ENCODE data around the gene KIF16B.

Gene KIF16B

DNA sequence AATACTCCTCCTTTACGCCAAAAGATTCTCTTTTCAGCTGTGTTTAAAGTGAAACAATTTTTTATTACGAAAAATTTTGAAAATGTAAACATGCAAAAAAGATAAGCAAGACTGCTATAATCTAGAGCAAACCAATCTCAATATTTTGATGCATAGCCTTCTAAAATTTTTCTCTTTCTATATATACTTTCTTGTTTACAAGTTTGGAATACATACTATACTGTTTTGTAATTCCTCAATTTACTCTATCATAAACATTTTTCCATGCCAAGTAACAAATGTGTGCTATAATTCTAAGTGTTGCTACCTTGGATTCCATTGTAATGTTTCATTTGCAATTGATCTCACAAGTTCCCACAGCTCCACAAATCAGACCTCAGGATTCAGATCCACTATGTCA lies 43.1 kb upstream of the KIF16B start:
- H3K4me3 ChIP-seq (ENCODE audit: low read depth, low read length) = no peak overlapping the region
- TF ChIP-seq, protein P1, sequence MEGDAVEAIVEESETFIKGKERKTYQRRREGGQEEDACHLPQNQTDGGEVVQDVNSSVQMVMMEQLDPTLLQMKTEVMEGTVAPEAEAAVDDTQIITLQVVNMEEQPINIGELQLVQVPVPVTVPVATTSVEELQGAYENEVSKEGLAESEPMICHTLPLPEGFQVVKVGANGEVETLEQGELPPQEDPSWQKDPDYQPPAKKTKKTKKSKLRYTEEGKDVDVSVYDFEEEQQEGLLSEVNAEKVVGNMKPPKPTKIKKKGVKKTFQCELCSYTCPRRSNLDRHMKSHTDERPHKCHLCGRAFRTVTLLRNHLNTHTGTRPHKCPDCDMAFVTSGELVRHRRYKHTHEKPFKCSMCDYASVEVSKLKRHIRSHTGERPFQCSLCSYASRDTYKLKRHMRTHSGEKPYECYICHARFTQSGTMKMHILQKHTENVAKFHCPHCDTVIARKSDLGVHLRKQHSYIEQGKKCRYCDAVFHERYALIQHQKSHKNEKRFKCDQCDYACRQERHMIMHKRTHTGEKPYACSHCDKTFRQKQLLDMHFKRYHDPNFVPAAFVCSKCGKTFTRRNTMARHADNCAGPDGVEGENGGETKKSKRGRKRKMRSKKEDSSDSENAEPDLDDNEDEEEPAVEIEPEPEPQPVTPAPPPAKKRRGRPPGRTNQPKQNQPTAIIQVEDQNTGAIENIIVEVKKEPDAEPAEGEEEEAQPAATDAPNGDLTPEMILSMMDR (IDR thresholded peaks at IDR 0.05; ENCODE audit: insufficient read depth, low read depth, low read length, missing control alignments) = no peak
- DNase-seq (ENCODE audit: low read depth) = no peak

DNA sequence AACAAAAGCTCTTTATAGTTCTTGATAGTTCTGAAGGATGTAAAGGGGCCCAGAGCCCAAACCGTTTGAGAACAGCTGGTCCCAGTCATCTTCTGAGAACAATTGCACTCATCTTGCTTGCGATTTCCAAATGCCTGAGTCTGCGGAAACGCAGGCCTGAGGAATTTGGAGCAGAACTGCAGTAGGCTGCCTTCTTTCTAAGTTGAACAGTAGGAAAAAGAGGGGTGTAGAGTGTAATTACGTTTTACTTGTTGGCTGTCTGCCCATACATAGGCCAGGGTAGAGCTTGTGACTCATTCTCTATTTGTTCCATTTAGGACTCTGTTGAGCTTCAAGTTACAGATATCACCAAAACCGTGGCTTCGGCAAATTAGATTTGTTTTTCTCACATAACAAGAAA lies 42.0 kb upstream of the KIF16B start:
- TF ChIP-seq, protein P1 (IDR thresholded peaks at IDR 0.05; ENCODE audit: insufficient read depth, low read depth, low read length, missing control alignments) = no peak
- no peak for DNase-seq (ENCODE audit: low read depth)
- no peak overlapping the region for H3K4me3 ChIP-seq (ENCODE audit: low read depth, low read length)

DNA sequence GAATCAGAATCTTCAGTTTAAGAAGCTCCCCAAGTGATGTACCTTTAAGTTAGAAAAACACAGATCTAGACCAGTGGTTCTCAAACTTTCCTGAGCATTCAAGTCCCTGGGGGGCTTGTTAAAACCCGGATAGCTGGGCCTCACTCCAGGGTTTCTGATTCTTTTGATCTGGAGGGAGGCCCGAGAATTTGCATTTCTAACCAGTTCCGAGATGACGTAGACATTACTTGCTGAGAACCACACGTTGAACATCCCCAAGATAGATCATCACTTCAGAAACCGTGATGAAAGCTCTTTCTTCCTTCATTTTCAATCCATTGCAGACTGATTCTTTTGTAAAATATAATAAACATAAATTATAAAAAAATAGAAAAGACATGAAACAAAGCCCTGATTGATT lies 40.7 kb upstream of the KIF16B start:
- no peak overlapping the region for H3K4me3 ChIP-seq (ENCODE audit: low read depth, low read length)
- peak; percentile 6 for DNase-seq (ENCODE audit: low read depth)
- TF ChIP-seq, protein P1 (IDR thresholded peaks at IDR 0.05; ENCODE audit: insufficient read depth, low read depth, low read length, missing control alignments) = no peak

DNA sequence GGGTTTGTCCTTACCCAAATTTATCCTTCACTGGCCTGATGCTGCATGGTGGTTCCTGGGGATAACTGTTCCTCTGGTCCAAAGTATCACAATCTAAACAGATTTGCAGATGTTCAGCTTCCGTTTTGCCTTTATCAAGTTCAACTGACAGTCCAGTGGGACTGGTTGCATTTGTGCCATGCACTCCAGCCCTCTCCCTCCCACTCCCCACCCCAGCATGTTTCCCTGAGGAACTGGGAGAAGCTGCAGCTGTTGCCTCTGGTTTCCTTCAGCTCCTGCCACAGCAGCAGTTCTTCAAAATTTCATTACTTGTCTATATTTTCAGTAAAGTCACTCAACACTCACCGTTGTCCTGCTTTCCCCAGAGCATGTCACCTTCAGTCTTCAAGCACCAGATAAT lies 39.5 kb upstream of the KIF16B start:
- no peak overlapping the region for H3K4me3 ChIP-seq (ENCODE audit: low read depth, low read length)
- DNase-seq (ENCODE audit: low read depth) = no peak
- TF ChIP-seq, protein P1 (IDR thresholded peaks at IDR 0.05; ENCODE audit: insufficient read depth, low read depth, low read length, missing control alignments) = no peak

DNA sequence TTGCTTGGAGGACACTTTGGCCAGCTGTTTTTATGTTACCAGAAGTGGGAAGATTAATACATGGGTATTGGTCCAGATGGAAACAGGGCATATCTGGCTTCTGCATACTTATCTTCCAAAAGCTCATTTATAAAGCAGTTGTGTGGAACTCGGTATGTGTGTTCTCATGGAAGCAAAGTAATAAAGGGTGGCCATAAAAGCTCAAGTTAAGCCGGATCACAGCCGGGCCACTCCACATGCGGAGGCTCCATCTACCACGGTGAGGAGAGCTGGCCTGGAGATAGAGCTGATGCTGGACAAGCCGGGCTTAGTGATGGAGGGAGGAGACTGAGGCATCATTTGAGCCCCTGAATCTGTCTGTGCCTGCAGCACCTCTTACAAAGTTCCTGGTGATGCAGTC lies 38.6 kb upstream of the KIF16B start:
- no peak overlapping the region for H3K4me3 ChIP-seq (ENCODE audit: low read depth, low read length)
- TF ChIP-seq, protein P1 (IDR thresholded peaks at IDR 0.05; ENCODE audit: insufficient read depth, low read depth, low read length, missing control alignments) = no peak
- DNase-seq (ENCODE audit: low read depth) = no peak

DNA sequence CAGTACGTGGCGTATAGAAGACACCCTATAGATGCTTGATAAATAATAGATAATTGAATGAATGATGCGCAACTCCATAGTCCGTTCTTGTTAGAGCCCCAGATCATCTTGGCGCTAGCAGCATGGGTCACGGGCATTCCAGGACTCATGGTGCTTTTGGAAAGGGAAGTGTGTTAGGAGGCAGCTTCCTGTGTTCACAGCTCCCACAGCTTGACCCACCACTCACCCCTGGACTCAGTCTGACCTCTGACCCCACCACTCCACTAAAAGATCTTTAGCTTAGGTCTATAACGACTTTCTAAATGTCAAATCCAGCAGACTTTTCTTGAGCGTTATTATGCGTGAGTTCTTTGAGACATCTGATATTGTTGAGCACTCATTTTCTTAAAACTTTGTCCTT lies 35.8 kb upstream of the KIF16B start:
- TF ChIP-seq, protein P1 (IDR thresholded peaks at IDR 0.05; ENCODE audit: insufficient read depth, low read depth, low read length, missing control alignments) = no peak
- no peak overlapping the region for H3K4me3 ChIP-seq (ENCODE audit: low read depth, low read length)
- no peak for DNase-seq (ENCODE audit: low read depth)

DNA sequence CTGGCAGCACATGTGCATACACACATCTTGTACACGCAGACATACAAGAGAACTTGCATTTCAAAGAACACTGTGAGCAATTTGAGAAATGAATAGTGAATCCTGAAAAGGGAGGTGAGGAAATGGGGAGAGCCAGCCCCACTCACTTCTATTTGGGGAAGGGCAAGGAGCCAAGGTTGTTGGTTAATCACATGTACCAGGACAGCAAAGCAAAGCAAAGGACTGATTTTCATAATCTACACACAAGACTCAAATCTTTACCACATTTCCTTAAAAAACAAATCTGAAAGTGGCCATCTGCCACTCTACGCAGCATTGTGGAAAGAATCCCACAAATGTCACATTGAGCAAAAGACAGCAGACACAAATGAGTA lies 35.0 kb upstream of the KIF16B start:
- no peak overlapping the region for H3K4me3 ChIP-seq (ENCODE audit: low read depth, low read length)
- TF ChIP-seq, protein P1 (IDR thresholded peaks at IDR 0.05; ENCODE audit: insufficient read depth, low read depth, low read length, missing control alignments) = no peak
- no peak for DNase-seq (ENCODE audit: low read depth)
